ENCODE results near the gene LAMA3.
A peak's percentile ranks its signal among the peaks of the same experiment; 100 is the strongest.

LAMA3 gene

DNA sequence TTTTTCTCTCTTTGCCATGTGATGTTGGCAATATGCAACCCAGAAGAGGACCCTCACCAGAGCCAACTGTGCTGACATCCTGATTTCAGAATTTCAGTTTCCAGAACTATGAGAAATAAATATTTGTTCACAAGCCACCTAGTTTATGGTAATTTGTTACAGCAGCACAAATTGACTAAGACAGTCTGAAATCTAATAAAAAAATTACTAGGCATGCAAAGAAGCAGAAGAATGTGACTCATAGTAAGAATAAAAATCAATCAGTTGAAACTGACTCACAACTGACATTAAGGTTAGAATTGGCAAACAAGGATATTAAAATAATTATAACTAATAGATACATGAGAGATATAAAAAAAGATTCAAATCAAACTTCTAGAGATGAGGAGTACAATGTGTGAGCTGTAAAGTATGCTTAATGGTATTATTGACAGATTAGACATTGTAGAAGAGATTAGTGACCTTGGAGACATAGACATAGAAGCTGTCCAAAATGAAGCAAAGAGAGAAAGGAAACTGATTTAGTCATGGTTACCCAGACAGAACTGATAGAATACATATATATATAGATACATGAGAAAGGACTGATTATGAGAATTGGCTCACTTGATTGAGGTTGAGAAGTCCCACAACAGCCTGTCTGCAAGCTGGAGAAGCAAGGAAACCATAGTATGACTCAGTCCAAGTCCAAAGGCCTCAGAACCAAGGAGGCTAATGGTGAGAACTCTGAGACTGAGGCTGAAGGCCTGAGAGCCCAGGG is 297.5 kb downstream of the LAMA3 start:
- no peak for DNase-seq

DNA sequence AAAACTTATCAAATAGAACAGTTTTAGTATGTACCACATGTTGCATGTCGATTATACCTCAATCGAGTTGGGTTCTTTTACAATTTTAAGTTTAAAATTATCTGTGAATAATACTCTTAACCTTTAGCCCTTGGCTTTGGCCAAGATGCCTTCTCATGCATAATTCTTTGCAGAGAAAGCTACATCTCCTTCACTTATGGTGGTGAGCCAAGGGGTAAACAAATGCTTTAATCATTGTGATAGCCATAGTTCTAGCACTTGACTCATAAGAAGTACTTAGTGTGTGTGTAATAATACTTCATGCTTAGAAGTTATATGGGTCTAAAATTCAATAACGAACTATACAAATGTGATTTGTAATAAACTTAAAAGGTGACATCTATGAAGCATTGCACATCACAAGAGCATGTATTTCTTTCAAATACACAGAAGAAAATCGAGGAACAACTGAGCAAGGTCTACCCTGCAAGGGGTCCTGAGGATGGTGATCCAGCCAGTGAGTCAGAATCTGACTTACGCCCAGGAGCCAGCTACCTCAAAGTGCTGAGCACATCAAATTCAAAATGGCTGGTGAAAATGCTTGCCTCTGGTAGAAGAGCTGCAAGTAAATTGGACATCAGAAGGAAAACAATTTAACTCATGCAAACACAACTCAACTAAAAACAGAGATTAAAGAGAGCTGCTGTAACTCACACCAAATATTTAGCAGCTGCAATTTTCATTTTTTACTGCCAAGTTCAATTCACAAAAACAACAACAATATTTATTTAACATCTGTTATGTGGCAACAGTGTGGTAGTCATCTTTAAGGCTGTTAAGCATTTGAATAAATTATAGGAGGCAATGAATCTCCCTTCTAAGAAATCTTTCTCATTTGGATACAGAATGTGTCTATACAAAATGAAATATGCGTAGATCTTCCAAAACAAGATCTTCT is 301.5 kb downstream of the LAMA3 start:
- DNase-seq = no peak

DNA sequence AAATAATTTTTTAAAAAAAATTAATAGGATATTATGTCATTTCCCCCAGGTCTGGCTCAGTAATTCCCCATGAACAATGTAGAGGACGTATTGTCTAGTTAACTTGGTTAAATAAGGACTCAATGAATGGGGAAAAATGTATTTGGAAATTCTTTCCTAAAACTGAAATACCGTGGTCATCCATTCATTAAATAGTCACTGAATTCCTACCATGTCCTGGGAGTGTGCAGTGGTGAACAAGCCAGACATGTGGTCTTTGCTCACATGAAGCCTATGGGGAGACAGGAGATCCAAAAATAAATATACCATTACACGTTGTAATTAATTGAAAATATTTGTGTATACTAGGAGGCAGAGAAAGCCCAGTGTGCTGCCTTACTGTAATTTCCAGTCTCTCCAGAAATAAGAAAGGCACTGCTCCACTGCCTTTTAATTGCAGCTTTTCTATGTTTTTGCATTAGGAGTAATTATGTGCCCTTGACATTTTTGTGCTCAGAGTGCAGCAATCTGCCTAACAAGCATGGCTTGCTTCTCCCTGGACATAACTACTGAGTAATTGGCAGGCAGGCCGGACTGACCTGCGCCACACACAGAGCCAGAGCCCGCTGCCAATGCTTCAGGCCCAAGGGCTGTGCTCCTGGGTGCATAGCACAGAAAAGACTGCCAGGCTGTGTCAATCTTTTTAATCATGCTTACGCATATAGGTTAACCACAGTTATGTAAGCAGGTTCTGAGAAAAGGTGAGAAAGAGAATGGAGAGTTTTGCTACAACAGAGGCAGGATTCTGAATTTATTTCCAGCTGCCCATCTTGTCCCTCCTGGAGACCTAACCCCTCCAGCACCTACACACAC is 303.1 kb downstream of the LAMA3 start:
- DNase-seq = peak in 1 of 2 experiments; percentile 43

DNA sequence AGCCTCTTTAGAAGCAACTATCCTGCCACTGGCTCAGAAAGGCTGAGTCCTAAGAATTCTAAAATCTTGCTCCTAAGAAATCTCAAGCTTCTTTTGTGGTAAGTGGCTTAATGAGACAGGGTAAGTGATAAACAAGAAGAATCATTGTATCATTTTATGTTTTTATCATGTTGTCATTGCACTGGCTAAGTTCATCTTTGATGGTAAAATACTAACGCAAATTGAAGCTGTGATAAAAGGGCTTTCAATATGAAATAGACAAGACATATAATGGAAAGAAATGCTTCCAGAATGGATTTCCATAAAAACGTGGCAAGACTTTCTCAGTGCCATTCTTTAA is 303.7 kb downstream of the LAMA3 start:
- DNase-seq = no peak

DNA sequence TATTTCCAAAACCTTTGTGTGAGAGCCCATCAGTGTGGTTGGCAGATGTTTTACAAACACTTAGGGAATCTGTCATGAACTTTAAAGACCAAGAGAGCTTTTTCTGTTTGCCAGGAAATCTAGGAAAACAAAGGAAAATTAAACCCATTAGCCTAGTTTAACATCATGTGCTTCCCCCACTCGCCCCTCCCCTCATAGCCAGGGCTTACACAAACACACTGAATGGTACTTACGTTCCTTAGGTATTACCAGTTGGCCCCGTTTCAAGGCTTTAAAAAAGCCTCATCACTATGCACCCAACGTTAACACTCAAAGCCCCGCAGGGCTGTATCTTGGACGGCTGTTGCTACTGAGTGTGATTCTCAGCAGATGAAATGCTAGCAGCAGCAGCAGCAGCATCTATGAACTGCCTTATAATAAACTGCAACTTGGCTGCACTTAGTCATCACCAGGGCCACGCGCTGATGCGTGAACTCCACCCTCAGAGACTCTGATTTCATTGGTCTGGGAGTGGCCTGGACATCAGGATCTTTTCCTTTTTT is 305.2 kb downstream of the LAMA3 start:
- peak; percentile 91 to 92 for DNase-seq

DNA sequence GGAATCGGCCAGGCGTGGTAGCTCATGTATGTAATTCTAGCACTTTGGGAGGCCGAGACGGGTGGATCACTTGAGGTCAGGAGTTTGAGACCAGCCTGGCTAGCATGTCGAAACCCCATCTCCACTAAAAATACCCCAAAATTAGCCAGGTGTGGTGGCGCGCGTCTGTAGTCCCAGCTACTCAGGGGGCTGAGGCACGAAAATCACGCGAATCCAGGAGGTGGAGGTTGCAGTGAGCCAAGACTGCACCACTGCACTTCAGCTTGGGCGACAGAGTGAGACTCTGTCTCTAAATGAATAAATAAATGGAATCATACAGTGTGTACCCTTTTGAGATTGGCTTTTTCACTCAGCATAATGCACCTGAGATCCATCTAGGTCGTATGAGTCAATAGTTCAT is 305.9 kb downstream of the LAMA3 start:
- no peak for DNase-seq

DNA sequence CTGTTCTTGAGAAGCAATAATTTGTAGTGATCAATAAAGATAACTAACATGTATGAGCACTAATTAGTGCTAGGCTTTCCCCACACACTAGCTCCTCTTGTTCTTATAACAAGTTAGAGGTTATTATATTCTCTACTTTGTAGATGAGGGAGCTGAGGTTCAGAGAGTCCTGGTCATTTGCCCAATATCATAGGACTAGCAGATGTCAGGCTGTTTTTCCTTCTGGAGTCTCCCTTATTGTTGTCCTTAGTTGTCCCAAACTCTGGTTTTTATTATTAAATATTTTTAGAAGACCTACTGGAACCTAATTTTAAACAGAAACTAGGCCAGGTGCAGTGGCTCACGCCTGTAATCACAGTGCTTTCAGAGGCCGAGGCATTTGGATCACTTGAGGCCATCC is 308.8 kb downstream of the LAMA3 start:
- no peak for DNase-seq

DNA sequence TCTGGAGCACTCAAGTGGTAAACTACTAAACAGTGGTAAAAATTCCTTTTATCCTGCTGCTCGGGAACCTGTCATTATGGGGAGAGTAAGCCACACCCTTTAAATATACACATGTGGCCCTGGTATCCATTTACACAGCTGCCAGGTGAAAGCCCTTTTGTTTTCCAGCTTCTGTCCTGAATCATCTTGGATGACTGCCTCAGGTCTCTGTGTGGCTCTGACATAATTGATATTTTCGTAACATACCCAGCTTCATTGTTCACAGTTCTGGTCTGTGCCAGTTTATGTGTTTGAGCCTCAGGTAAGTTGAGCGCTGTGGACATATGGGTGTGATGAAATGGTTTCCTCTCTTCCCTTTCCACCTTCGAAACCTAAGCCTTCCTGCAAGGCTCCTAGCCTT is 309.6 kb downstream of the LAMA3 start:
- DNase-seq = peak; percentile 92 to 94

DNA sequence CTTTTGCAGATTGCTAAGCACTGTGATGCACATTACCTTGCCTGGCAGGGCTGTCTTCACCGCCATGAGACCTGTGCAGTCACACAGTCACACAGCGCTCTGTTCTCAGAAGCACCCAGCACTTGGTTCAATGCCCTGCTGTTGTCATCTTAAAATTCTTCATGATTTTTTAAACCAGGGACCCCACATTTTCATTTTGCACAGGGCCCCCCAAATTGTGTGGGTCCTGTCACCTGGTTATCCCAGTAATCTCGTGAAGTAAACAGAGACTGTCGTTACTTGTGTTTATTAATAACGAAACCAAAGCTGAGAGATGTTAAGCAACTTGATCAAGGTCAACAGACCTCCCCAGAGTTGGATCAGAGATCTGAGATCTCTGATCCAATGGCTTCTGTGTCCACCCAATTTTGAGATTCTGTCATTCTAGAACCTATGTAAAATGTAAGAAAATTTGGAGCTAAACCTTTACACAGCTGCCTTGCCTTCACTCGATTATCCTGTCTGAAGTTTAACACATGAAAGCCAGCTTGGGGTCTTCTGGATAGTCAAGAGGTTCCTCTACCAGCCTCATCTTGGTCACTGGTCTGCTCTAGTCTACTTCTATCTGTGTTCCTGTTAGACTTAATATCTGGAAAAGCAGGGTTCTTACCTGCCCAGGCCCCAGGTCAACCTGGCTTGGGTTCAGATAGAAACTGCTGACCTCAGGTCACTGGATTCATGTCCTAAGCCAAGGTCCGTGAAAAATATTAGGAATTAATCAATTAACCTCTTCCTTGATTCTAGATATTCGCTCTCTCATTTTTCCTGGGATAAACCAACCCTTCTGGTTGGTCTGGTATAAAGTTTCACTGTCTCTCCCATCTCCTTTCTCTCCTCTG is 311.6 kb downstream of the LAMA3 start:
- DNase-seq = no peak

DNA sequence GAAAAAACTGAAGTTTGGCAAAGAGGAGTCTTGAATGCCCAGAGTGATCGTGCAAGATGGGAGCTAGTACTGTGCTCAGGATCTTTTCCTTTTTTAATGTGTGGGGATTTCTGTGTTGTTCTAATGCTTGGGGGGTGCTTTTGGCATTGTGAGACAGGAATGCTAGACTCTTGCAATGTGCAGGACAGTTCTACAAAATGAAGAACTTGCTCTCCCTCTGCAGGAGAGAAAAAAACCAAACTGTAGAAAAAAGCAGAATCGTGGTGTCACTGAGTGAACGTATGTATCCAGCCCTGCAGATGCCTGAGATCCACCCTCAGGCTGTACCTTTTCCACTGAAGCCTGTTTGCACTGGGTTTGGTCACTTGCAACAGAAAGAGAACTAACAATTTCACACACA is 313.2 kb downstream of the LAMA3 start:
- no peak for DNase-seq

DNA sequence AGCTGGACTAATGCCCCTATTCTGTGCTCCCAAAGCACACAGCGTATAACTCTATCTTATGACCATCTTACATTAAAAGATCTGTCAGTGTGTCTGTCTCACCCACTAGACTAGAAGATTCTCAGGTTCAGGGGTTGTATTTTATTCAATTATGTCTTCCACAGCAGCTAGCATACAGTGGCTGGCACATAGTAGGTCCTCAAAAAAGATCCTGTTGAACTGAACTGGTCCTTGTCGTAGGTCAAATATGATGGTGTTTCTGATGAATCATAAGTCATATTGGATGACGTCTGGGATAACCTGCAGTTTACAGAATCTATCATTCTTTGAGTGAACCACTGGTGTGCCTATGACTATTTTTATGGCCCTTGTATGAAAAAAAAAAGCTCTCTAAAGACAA is 314.0 kb downstream of the LAMA3 start:
- DNase-seq = no peak

DNA sequence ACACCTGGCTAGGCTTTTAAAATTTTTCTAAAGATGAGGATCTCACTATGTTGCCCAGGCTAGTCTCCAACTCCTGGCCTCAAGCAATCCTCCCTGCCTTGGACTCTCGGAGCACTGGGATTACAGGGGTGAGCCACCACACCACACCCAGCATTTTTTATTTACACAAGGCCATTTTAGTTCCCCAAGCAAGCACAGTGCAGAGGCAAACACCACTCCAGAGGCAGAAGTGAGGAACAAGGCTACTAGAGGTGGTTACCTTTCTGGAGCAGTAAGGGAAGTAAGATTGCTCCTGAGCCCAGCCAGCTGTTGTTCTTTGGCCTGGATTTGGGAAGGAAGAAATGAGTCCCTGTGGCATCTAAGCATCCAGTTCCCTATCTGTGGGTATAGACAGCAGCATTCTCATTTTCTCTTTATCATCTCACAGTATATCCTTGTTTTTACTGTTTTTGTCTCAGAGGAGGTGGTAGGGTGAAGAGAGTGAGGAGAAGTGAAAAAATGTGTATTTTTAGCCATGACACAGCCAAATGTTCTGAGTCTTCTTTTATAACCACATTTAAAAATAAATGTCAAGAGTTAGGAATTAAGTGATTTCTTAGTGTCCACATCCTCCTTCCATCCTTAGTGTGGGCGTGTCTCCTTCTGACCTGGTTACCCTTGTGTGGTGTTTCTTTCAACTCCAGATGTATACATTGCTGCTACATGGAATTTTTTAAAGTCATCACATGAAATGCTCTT is 314.8 kb downstream of the LAMA3 start:
- DNase-seq = no peak
